ENCODE data around the gene EXOC7. TPM values are rescaled to one million over a fixed set of nuclear protein-coding genes. Genes with fewer than 3 reads are reported as not detected.

Gene EXOC7
- total RNA-seq, 1 experiment from 2014 or later, result 160 TPM

DNA sequence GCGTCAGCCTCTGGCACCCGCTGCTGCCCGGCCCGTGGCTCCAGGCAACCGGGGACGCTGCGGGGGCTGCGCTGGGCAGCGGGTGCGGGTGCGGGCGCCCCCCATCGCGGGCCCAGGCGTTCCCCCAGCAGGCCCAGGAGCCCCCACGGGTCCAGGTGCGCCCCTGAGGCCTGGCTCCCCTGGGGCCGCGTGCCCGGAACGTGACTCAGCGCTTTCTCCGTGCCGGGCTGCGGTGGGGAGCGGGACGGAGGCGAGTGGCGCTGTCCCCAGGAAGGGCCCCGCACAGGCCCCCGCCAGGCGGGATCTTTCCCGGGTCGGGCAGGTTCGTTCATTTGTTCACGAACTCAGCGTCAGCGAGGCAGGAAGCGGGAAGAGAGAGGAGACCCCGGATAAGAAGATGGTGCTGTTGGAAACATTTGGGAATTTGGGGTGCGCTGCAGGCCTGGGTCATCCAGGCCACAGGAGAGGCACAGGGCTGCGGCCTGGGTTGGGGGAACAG lies 18.4 kb upstream of the EXOC7 start:
- no peak overlapping the region for H2BK5ac ChIP-seq (ENCODE audit: insufficient read length, low read length)
- peaks cover 0 to 2% of the 10 kb centered on the region in 2 experiments; a peak in 1 of 5 replicates for H3K9me3 Mint-ChIP-seq
- no peaks in the 10 kb centered on the region for H3K79me1 ChIP-seq (ENCODE audit: insufficient read depth, low read depth, low read length, poor library complexity, severe bottlenecking)
- no peak overlapping the region for H4K5ac ChIP-seq (ENCODE audit: insufficient read length, low read depth, low read length)
- H3K56ac ChIP-seq (ENCODE audit: insufficient read length, low read depth, low read length), result no peak overlapping the region
- no peak overlapping the region for H3K4ac ChIP-seq (ENCODE audit: low read depth, low read length)
- H4K91ac ChIP-seq (ENCODE audit: insufficient read length, low read depth, low read length), result no peak overlapping the region
- no peaks in the 10 kb centered on the region; the same call in 1 of the 2 replicates for H3K4me1 ChIP-seq (ENCODE audit: insufficient read depth, low read length)
- DNase-seq, result no peak
- no peak overlapping the region for H2BK120ac ChIP-seq (ENCODE audit: low read depth, low read length, poor library complexity, severe bottlenecking)
- no peak overlapping the region; the same call in 1 of the 2 replicates for H3K14ac ChIP-seq (ENCODE audit: insufficient read depth, low read length)
- no peak overlapping the region for H3T11ph ChIP-seq (ENCODE audit: low read length)
- peak overlapping the region in 2 of 3 experiments; percentile 72 to 92; a peak in 4 of 7 replicates for H3K27ac Mint-ChIP-seq
- no peak overlapping the region for H2AFZ ChIP-seq (ENCODE audit: low read length)
- H3K79me2 ChIP-seq (ENCODE audit: insufficient read depth, low read length), result no peaks in the 10 kb centered on the region
- H3K27me3 ChIP-seq (ENCODE audit: insufficient read depth, low read length), result no peaks in the 10 kb centered on the region
- no peak overlapping the region for H3K4me2 ChIP-seq (ENCODE audit: insufficient read depth, insufficient read length, low read length)
- no peak overlapping the region for H3K27ac ChIP-seq (ENCODE audit: insufficient read length, low read depth, low read length)
- no CpG with 5 or more reads among the region's 42 CpGs for WGBS (ENCODE audit: extremely low coverage, insufficient read length, low lambda C conversion rate)
- H3K18ac ChIP-seq (ENCODE audit: insufficient read length, low read depth, low read length), result no peak overlapping the region
- no peak overlapping the region for H3K9ac ChIP-seq (ENCODE audit: extremely low read depth, insufficient read length, low read length)
- TF ChIP-seq, protein P1, sequence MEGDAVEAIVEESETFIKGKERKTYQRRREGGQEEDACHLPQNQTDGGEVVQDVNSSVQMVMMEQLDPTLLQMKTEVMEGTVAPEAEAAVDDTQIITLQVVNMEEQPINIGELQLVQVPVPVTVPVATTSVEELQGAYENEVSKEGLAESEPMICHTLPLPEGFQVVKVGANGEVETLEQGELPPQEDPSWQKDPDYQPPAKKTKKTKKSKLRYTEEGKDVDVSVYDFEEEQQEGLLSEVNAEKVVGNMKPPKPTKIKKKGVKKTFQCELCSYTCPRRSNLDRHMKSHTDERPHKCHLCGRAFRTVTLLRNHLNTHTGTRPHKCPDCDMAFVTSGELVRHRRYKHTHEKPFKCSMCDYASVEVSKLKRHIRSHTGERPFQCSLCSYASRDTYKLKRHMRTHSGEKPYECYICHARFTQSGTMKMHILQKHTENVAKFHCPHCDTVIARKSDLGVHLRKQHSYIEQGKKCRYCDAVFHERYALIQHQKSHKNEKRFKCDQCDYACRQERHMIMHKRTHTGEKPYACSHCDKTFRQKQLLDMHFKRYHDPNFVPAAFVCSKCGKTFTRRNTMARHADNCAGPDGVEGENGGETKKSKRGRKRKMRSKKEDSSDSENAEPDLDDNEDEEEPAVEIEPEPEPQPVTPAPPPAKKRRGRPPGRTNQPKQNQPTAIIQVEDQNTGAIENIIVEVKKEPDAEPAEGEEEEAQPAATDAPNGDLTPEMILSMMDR (conservative IDR thresholded peaks at IDR 0.05), result no peak
- no peak overlapping the region for H3K4me3 Mint-ChIP-seq
- no peak overlapping the region for H3K23ac ChIP-seq (ENCODE audit: insufficient read length, low read depth, low read length)
- H2BK15ac ChIP-seq (ENCODE audit: low read depth, low read length), result no peak overlapping the region
- H2BK20ac ChIP-seq (ENCODE audit: low read depth, low read length, poor library complexity, severe bottlenecking), result no peak overlapping the region
- H2AK5ac ChIP-seq (ENCODE audit: insufficient read length, low read length), result no peak overlapping the region
- H4K20me1 ChIP-seq (ENCODE audit: control insufficient read depth, insufficient read depth, insufficient read length), result no peaks in the 10 kb centered on the region
- H3K4me1 Mint-ChIP-seq, result peaks cover 37 to 38% of the 10 kb centered on the region in 2 experiments
- no peak overlapping the region for H2BK12ac ChIP-seq (ENCODE audit: insufficient read length, low read depth, low read length)
- no peaks in the 10 kb centered on the region for H3K23me2 ChIP-seq (ENCODE audit: insufficient read length, low read depth, low read length, poor library complexity, severe bottlenecking)
- H4K8ac ChIP-seq (replicated peaks; ENCODE audit: insufficient read length, low read depth, low read length), result no peak overlapping the region
- H3K9me3 ChIP-seq (ENCODE audit: control insufficient read depth, low read depth, low read length), result no peaks in the 10 kb centered on the region
- H3K27me3 Mint-ChIP-seq (ENCODE audit: low read depth), result peaks cover 10% of the 10 kb centered on the region
- no peaks in the 10 kb centered on the region for H3K36me3 Mint-ChIP-seq (ENCODE audit: insufficient read depth in 1 of 3, low read depth in 3 of 3)
